ENCODE data around the gene EIF5B. TPM values are rescaled to one million over a fixed set of nuclear protein-coding genes. Genes with fewer than 3 reads are reported as not detected.
"Not testable (repeated sequence)": the region's sequence is repeated elsewhere in the genome, so short reads cannot be mapped to it uniquely, and the experiment has no call there.

Gene EIF5B
- polyA plus RNA-seq, 5 donors: 56.7 to 69.3 (median 64.3) TPM

DNA sequence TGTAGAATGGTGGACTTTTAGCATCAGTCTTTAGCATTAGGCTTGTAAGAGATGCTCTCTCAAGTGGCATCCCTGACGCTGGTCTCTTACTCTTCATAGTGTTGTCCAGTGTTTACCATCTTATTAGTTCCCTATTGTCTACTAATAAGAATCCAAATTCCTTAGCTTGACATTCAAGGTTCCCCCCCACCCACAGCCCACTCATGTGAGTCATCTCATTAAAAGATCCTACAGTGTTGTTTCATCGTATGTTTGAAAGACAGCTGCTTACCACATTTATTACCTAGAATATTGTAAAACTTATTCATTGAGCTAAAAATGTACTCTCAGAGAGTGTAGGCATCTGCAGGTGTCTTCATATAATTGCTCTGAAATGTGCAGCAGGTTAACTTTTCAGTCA lies 28.5 kb downstream of the EIF5B start:
- no peak for DNase-seq

DNA sequence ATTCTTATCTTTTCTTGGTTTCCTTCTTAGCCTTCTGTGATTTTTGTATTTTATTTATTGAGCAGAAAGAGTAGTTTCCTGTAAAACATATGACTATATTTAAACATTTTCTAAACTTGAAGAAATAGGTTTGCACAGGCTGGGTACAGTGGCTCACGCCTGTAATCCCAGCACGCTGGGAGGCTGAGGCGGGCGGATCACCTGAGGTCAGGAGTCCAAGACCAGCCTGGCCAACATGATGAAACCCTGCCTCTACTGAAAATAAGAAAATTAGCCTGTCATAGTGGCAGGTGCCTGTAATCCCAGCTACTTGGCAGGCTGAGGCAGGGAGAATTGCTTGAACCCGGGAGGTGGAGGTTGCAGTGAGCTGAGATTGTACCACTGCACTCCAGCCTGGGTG lies 31.7 kb downstream of the EIF5B start:
- not testable (repeated sequence) for DNase-seq

DNA sequence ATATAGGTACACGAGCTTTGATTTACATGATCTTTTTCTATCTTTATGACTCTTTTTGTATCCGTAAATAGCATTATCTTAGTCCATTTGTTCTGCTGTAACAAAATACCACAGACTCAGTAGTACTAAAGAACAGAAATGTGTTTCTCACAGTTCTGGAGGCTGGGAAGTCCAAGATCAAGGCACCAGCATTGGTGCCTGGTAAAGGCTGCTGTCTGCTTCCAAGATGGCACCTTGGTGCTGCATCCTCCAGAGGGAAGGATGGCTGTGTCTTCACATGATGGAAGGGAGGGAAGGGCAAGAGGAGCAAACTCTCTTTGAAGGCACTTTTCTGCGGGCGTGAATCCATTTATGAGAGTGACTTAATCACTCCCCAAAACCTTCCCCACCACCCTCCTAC lies 36.0 kb downstream of the EIF5B start:
- DNase-seq: no peak

DNA sequence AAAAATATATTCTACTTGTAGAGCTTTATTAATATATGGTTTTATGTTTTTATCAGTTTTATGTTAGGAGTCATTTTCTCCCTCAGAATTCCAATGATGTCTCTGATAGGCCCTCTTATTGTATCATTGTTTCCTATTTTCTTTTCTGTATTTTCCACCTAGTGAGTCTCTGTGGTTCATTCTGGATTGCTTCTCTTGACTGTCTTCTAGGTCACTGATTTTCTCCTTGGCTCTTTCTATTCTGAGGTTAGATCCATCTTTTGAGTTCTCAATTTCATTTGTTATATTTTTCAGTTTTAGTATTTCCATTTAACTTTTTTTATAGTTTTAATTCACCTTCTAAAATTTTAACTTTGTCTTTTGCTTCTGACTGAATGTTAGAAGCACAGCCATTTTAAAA lies 37.6 kb downstream of the EIF5B start:
- DNase-seq: no peak

DNA sequence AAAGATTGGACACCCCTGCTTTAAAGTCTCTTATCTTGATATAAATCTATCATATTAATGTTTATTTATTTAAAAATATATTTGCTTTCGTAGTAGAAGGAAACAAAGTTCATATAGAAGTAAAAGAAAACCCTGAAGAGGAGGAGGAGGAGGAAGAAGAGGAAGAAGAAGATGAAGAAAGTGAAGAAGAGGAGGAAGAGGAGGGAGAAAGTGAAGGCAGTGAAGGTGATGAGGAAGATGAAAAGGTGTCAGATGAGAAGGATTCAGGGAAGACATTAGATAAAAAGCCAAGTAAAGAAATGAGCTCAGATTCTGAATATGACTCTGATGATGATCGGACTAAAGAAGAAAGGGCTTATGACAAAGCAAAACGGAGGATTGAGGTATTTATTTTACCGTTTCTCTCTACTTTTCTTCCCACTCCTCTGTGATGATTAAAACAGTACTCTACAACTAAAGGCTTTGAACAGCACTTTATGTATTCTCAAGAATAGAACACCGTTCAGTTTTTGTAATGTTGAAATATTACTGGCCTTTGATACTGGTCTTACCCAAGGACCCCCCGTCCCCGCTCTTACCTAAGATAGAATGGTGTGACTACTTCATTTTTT lies 39.2 kb downstream of the EIF5B start:
- no peak for DNase-seq

DNA sequence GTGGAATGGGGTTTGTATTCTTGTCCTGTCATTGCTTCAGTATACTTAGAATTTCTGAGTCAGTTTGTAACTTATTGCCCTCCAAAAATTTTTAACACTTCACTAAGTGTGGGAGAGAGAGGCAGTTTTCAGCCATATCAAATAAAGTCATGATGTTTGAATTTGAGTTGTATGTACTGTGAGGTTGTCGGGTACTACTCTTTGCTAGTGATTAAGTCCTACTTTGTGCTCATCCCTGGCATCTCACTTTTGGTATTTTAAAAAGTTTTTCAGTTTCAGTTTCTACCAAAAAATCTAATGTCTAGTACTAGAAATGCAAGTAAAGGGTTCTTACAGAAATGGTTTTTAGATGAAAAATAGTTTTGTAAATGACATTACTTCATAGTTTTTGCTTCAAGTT lies 40.7 kb downstream of the EIF5B start:
- no peak for DNase-seq

DNA sequence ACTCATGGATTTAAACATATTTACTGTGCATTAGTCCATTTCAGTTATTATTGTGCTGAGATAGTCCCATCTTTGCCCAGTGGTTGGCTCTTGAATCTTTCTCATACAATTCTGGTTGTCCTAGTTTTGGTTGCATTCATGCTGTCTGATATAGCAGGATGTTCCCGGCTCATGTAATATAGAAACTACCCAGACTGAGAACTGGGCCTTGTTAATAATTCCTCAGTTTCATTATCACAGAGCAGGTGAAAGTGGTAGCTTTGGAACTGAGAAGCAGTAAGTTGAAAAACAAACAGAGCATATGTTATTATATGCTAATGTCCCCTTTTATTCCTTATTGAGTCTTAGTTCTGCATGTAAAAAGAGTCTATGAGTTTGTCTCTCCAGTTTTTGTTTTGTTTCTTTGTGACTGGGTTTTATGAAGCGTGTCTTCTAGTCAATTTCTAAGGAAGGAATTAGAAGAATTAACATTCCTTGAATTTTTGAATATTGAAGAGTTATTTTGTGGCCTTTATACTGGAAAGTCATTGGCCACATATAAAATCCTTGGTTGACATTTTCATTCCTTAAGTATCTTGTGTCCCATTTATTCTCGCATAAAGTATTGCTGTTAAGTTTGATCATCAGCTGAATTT lies 43.3 kb downstream of the EIF5B start:
- no peak for DNase-seq

DNA sequence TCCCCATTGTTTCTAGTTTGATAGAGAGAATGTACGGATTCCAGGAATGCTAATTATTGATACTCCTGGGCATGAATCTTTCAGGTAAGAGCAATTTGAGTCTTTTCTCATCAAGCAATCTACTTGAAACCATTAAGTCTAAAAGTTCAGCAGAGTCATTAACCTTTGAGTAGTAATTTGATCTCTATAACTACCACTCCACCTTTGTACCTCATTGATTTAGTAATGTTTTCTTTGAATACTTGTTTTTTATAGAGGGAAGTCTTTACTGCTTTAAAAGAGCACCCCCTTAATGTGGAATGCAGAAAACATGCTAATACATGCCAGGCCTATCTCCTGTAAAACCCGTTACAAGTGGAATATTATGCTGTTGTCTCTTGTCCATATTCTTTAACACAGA lies 45.0 kb downstream of the EIF5B start:
- DNase-seq: no peak

DNA sequence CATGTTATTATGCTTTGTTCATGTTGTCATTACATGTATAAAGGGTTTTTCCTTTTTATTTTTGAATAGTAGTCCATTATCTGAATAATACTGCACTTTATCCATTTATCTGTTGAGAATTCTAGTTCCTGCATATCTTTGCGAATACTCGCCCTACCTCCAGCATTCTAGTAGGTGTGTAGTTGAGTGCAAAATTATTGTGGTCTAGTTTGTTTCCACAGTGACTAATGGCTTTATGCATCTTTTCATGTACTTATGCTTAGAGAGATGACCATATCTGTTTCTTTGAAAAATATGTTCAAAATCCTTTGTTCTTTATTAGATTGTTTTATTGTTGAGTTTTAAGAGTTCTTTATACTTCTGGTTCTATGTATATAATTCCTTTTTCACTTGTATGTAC lies 48.8 kb downstream of the EIF5B start:
- DNase-seq: no peak

DNA sequence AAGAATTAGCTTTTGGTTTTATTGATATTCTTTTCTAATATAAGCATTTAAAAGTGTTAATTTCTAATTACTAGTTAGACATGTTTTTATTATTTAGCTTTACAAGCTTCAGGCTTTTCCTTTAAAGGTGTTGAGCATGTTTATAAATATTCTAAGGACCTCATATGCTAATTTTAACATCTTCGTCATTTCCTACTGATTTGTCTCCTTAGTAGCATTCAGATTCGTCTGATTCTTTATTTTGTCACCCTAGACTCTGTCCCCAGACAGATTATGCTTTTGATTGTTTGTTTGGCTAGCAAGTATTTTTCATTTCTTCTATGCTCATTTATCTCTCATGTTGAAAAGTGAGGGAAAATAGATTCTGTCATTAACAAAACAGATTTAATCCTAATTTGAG lies 51.7 kb downstream of the EIF5B start:
- DNase-seq: no peak

DNA sequence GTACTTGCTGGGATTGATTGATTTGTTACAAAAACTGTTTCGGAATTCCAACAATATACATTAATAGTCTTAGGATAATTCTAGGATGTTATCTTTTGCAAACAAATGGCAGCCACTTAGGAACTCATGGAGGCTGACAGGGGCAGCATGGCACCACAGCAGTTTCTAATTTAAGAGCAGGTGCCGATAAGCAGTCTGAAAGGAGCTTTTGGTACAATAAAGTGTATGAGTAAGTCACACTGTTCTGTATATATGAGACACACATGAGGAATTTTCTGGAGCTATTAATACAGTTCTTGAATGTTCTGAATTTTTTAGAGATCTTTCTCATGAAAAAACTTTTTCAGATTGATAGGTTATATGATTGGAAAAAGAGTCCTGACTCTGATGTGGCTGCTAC lies 52.2 kb downstream of the EIF5B start:
- no peak for DNase-seq

DNA sequence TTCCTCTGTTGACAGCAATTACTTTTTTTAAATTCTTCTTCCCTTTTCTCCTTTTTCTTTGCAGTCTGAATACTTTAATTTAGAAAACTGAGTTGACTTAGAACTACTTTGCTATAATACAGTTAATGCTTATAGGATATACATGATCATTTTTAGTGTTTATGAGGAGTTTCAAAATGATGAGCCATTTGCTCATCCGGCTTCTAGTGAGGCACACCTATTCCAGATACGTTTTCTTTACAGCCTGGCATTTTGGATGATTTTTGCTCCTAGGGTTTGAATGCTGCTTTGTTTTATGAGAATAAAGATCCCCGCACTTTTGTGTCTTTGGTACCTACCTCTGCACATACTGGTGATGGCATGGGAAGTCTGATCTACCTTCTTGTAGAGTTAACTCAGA lies 52.8 kb downstream of the EIF5B start:
- DNase-seq: no peak

DNA sequence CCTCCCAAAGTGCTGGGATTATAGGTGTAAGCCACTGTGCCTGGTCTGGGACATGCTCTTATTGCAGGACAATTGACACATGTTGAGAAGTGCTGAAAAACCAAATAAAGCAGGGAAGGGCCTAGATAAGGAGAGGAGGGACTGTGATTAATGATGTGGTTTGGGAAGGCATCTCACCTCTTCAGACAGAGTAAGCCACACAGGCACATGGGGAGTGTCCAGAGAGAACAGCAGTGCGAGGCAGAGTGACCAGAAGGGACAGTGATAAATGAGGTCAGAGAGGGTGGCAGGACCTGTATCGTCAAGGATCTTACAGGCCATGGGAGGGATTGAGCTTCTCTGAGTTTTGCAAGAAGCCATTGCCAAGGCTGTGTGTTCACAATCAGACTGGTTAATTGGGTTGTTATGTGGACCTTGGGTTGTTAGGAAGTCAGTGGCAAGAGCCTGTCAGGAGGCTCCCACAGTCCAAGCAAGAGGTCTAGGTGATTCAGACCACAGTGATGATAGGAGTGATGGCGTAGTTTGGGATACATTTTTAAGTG lies 58.5 kb downstream of the EIF5B start:
- no peak for DNase-seq

DNA sequence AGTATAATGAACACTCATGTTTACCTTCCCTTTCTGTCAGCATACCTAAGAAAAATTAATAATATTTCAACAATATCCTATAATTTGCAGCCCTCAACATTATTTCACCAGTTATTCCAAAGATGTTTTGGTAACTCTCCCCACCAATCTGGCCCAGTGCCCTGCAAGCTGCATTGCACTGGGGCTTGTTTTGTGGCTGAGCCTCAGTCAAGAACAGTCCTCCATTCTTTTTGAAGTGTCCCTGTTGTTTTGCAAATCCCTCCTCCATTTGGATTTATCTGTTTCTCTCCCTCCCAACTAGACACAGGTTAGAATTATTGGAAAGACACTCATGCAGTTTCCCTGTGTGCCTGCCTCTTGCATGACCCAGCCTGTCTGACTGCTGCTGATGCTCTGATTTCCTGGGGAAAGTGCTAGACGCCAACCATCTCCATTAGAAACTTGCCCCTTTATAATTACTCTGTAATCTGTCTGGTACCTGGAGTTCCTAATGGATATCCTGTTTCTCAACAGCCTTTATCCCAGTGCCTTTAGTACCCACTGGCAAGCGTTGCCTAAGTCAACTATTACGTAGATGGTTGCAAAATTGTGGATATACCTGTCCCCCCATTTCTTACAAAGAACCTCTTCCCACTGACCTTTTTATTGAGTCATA lies 60.2 kb downstream of the EIF5B start:
- DNase-seq: no peak

DNA sequence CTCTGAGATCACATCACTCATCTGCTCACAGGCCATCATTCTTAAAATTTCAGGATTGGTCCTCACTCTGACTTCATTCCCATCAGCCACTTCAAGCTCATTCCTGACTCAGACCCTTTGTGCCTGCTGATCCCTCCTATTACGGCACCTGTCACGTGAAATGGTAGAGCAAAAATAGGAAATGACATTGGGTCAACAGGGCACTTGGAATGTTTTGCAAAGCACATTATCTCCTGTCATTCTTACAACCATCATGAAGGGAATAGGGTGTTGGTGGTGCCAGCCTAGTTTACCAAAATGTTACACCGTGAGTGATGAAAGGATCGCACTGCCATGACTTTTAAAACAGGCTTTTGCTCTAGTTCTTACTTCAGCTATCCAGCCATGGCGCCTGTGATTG lies 61.1 kb downstream of the EIF5B start:
- DNase-seq: no peak

DNA sequence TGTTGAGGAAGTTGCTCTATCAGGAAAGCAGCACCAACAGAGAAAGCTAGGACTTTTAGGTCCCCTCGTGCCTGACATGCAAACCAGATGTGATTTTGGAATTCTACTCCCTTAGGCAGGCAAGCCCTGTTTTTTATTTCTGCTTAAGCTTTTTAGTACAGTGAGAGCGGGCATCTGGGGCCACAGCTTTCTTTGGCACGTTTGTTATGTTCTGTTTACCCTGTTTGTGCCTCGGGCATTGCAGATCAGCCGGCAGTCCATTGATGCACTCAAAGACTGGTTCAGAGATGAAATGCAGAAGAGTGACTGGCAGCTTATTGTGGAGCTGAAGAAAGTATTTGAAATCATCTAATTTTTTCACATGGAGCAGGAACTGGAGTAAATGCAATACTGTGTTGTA lies 61.9 kb downstream of the EIF5B start:
- DNase-seq: no peak

DNA sequence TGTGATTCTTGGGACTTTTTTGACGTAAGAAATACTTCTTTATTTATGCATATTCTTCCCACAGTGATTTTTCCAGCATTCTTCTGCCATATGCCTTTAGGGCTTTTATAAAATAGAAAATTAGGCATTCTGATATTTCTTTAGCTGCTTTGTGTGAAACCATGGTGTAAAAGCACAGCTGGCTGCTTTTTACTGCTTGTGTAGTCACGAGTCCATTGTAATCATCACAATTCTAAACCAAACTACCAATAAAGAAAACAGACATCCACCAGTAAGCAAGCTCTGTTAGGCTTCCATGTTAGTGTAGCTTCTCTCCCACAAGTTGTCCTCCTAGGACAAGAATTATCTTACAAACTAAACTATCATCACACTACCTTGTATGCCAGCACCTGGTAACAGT lies 62.6 kb downstream of the EIF5B start:
- no peak for DNase-seq

DNA sequence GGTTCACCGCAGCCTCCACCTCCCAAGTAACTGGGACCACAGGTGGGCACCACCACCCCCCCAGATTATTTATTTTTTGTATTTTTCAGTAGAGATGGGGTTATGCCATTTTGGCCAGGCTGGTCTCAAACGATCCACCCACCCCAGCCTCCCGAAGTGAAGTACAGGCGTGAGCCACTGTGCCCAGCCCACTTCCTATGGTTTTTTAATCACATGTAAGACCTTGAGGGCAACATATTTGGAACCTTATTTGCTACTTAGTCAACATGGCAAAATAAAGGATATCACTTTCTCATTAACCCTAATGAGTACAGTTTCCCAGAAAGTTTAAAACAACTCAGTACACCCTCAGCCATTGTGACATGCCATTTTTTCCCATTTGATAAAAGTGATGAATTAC lies 64.7 kb downstream of the EIF5B start:
- no peak for DNase-seq

DNA sequence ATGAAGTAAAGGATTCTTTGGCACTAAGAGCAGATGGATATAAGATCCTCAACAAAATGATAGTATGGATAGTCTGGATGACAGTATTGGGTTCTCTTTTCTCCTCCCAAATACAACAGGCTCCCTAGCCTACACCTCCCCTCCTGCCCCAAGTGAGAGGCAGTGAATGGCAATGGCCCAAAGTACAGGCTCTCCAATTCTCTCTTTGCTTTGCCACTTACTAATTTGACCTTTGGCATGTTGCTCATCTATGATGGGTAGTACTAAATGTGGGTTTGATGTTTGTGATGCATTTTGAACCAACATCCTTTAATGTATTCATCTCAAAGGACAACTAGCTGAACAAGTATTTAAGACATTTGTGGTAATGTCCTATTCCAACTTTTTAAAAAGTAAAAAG lies 65.9 kb downstream of the EIF5B start:
- DNase-seq: no peak

DNA sequence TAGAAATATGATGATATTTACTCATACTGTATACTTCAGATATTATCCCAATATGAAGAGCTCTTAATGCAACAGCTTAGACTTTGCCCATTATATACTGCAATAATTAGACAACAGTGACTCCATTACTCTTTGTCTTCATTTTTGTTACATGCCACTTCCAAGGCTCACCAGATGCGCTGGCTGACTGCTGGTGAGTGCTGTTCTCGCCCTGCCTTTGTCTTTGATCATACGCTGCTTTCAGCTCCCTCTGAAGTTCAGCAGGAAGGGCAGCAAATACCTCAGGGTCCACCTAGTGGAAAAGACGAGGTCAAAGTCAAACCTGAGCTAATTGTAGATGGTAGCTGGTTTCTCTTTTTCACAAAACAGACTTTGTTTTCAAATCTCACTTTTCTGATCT lies 66.3 kb downstream of the EIF5B start:
- no peak for DNase-seq

DNA sequence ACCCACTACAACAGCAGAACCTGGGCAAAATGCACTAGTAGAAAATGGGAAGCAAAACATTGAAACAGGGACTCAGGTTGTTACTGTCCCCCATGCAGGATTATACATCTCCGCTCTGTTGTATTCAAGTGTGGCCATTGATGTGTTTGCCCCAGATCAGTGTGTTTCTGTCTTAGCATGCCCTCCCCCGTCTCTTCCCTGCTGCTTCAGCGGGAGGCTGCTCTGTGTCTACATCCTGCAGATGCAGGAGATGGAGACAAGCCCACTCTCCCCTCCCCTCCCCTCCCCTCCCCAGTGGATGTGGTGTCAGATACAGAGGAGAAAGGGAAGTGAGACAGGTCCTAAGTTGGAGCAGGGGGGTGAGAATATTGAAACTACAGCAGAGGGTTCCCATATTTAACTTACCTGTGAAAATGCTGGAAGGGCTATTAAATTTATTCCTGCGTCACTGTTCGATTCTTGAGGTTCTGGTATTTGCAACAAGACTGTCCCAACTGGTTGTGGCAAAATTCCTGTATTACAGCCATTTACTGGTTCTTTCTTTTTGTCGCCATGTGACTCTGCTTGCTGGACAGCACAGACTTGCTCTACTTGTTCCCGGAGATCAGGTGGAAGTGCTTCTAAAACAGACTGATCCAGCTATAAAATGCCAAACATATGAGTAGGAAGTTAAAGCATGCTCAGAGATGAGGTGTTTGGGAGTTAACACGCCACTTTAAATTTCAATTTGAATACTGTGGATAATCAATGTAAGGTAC lies 67.0 kb downstream of the EIF5B start:
- no peak for DNase-seq

DNA sequence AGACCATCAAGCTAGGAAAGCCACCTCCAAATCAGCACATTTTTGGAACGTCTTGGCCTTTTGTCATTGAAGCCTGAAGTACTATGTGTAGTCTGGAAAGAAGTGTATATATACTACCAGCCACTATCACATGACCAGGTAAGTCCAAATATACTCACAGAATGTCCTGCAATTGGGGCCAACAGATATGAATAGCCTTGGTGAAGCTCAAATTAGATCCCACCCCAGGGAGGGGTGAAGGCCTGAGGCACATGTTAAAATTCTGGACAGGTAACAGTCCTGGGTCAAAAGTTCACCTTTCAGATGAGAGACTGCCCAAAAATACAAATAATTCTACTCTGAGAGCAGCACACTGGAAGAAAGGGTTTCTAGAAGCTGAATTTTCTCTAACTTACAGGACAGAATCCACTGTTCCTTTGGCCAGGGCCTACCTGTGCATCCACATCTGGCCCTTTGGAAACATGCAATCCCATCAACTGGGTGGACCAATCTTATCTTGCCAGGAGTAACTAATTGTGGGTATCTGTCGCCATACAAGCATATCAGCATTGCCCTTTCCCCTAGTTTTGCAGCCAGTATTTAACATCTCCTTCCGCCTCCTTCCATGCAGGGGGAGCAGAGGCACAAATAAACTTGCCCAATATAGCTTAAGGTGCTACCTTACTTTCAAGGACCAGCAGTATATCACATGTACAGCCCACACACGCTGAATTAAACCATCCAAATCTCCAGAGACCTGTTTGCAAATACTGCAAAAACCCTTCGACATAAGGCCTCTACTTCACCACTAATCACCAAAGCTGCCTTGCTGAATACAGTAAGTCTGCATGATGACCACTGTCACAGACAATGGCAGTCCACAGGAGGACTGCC lies 67.8 kb downstream of the EIF5B start:
- DNase-seq: no peak

Data from right lung (tissue), 5 donors.